ENCODE measurements around the gene SLC1A3.
"Not testable (repeated sequence)": the region's sequence is repeated elsewhere in the genome, so short reads cannot be mapped to it uniquely, and the experiment has no call there.

Gene SLC1A3

DNA sequence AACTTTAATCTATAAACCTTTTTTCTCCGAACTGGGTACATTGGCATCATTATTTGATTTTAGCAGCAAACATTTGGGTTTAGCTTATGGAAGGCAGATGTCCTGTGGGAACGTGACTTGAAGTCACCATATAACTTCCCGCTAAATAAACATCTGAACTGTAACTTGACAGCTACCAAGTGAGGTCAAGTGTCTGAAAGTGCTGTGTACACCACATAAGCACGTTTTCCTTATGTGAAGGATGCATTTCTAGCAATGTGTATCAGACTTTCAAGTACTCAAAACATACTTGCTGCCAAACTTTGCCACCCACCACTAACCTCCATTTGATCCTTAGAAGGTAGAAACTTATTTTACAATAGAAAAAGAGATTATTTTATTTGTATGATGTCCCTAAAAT lies 35.7 kb downstream of the SLC1A3 start:
- Mint-ChIP-seq H3K4me1 (peaks cover 16% of the 10 kb centered on the region), H3K9me3 (no peaks in the 10 kb centered on the region), H3K27me3 (ENCODE audit: low read depth, poor library complexity) (peaks cover 5% of the 10 kb centered on the region), H3K36me3 (ENCODE audit: low read depth) (peaks cover 15% of the 10 kb centered on the region), H3K27ac (no peak overlapping the region), H3K4me3 (no peak overlapping the region)
- TF ChIP-seq, protein P1, sequence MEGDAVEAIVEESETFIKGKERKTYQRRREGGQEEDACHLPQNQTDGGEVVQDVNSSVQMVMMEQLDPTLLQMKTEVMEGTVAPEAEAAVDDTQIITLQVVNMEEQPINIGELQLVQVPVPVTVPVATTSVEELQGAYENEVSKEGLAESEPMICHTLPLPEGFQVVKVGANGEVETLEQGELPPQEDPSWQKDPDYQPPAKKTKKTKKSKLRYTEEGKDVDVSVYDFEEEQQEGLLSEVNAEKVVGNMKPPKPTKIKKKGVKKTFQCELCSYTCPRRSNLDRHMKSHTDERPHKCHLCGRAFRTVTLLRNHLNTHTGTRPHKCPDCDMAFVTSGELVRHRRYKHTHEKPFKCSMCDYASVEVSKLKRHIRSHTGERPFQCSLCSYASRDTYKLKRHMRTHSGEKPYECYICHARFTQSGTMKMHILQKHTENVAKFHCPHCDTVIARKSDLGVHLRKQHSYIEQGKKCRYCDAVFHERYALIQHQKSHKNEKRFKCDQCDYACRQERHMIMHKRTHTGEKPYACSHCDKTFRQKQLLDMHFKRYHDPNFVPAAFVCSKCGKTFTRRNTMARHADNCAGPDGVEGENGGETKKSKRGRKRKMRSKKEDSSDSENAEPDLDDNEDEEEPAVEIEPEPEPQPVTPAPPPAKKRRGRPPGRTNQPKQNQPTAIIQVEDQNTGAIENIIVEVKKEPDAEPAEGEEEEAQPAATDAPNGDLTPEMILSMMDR (IDR thresholded peaks at IDR 0.05) = no peak
- DNase-seq = no peak

DNA sequence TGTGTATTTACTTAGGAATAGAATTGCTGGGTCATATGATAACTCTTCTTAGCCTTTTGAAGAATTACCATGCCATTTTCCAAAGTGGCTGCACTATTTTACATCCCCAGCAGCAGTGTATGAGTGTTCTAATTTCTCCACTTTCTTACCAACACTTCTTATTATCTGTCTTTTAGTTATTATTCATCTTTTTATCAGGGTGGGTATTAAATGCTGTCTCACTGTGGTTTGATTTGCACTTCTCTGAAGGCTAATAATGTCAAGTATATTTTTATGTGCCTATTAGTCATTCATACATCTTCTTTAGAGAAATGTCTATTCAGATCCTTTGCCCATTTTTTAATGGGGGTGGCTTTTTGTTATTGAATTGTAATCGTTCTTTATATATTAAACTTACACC lies 36.8 kb downstream of the SLC1A3 start:
- H3K36me3 Mint-ChIP-seq (ENCODE audit: low read depth) = peaks cover 15% of the 10 kb centered on the region
- peaks cover 4% of the 10 kb centered on the region for H3K27me3 Mint-ChIP-seq (ENCODE audit: low read depth, poor library complexity)
- H3K4me1 Mint-ChIP-seq = peaks cover 18% of the 10 kb centered on the region
- DNase-seq = no peak
- TF ChIP-seq, protein P1 (IDR thresholded peaks at IDR 0.05) = no peak
- H3K4me3 Mint-ChIP-seq = no peak overlapping the region
- H3K9me3 Mint-ChIP-seq = no peaks in the 10 kb centered on the region
- no peak overlapping the region for H3K27ac Mint-ChIP-seq

DNA sequence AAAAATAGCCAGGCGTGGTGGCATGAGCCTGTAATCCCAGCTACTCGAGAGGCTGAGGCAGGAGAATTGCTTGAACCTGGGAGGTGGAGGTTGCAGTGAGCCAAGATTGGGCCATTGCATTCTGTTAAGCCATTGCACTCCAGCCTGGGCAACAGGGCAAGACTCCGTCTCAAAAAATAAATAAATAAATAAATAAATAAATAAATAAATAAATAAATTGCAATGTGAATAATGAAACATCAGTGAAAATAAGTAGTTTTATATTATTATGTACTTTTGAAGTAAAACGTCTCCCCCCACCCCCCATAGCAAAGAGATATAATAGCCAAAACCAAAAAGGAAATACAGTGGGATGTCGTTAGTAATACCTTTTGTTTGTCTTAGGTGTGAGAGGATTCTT lies 37.4 kb downstream of the SLC1A3 start:
- H3K27ac Mint-ChIP-seq = not testable (repeated sequence)

DNA sequence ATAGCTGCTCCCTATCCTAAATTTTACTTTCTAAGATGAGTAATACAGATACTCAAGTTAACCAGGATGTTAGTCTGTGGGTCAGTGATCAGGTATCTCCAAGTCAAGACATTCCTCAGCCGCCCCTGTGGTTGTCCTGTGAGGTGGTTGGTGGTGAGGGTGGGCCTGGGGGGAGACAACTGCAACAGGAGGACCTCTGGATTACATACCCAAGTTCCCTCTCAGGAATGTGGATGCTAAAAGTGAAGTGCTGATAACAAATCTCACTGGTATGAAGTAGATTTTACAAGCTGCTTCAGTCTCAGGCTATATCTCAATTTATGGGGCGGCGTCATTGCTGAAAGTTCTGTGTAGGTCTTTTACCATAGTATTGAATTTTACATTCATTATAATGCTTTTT lies 38.3 kb downstream of the SLC1A3 start:
- Mint-ChIP-seq H3K4me3 (no peak overlapping the region), H3K27me3 (ENCODE audit: low read depth, poor library complexity) (peaks cover 4% of the 10 kb centered on the region), H3K9me3 (no peaks in the 10 kb centered on the region), H3K27ac (no peak overlapping the region), H3K4me1 (peaks cover 21% of the 10 kb centered on the region), H3K36me3 (ENCODE audit: low read depth) (peaks cover 15% of the 10 kb centered on the region)
- TF ChIP-seq, protein P1 (IDR thresholded peaks at IDR 0.05) = no peak
- DNase-seq = no peak

More for the DNA sequence above, 37.4 kb downstream of the SLC1A3 start:
- H3K4me3 Mint-ChIP-seq; DNase-seq; H3K9me3 Mint-ChIP-seq; H3K27me3 Mint-ChIP-seq (ENCODE audit: low read depth, poor library complexity): not testable (repeated sequence)
- peaks cover 21% of the 10 kb centered on the region for H3K4me1 Mint-ChIP-seq
- peaks cover 15% of the 10 kb centered on the region for H3K36me3 Mint-ChIP-seq (ENCODE audit: low read depth)

DNA sequence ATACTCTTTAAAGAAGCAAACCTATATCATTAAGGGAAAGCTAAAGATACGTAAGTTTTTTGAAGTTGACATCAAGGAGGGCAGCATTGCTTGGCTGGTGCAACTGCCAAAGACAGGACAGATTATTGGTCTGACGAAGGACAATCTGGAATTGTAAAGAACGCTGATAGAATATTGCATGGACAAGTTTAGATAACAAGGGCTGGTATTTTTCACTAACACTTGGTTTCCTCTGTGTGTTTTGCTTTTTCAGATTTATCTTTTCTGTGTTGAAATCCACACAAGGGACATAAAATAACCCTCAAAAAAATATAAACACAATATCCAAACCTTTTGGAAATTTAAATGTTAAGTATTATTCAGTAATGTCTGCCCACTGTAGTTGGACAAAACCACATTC lies 39.7 kb downstream of the SLC1A3 start:
- peaks cover 6% of the 10 kb centered on the region for H3K27me3 Mint-ChIP-seq (ENCODE audit: low read depth, poor library complexity)
- TF ChIP-seq, protein P1 (IDR thresholded peaks at IDR 0.05) = no peak
- H3K4me3 Mint-ChIP-seq = no peak overlapping the region

DNA sequence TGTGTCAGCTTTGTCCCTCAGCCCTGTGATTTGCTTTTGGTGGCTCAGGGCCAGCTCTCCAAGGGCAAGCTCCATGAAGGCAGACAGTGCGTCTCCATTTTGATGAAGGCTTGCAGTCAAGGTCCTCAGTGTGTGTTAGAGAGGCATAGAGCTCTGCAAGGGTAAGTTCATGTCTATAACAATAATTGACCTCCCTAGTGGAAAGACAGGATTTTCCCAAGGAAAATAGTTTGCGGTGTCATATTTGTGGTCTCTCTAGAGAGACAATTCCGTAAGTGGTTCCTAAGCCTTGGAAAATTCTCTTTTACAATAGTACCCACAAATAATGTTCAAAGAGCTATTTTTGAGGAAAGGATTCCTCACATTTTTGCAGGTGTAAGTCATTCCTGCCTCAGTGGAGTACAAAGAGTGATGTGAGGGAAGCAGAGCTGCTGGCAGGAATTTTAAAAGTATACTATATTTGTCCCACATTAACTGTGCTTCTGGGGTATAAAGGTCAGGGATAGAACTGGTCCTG lies 40.2 kb downstream of the SLC1A3 start:
- H3K27ac Mint-ChIP-seq = no peak overlapping the region
- DNase-seq = no peak
- H3K9me3 Mint-ChIP-seq = no peaks in the 10 kb centered on the region
- H3K4me1 Mint-ChIP-seq = peaks cover 27% of the 10 kb centered on the region
- H3K4me3 Mint-ChIP-seq = no peak overlapping the region
- TF ChIP-seq, protein P1 (IDR thresholded peaks at IDR 0.05) = no peak
- peaks cover 15% of the 10 kb centered on the region for H3K36me3 Mint-ChIP-seq (ENCODE audit: low read depth)
- H3K27me3 Mint-ChIP-seq (ENCODE audit: low read depth, poor library complexity) = peaks cover 6% of the 10 kb centered on the region

More for the DNA sequence above, 39.7 kb downstream of the SLC1A3 start:
- Mint-ChIP-seq H3K4me1 (peaks cover 23% of the 10 kb centered on the region), H3K36me3 (ENCODE audit: low read depth) (peaks cover 15% of the 10 kb centered on the region), H3K9me3 (no peaks in the 10 kb centered on the region), H3K27ac (peak overlapping the region; percentile 44)
- DNase-seq = no peak

Data from nephron progenitor cell (in vitro differentiated cells).